ENCODE results near the gene CABP1.

- TF ChIP-seq EZH2 (IDR thresholded peaks at IDR 0.05; ENCODE audit: low read depth) (no peak), CTCF (conservative IDR thresholded peaks at IDR 0.05) (no peak)
These were observed 65.6 kb downstream of the CABP1 start for GRCh38 chr12:120706029-120706428.
